ENCODE results near the gene CLEC4M.

CLEC4M gene

DNA sequence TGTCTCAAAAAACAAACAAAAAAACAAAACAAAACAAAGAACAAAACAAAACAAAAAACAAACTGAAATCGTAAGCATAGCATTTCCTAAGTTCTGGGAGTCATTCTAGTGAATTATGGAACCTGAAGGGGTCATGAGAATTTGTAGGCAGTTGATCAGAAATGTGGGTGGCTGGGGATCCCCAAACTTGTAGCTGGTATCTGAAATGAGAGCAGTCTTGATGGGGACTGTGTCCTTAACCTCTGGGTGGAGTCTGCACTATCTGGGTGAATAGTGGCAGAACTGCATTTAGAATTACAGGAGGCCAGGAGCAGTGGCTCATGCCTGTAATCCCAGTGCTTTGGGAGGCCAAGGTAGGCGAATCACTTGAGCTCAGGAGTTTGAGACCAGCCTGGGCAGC is 37.3 kb upstream of the CLEC4M start:
- no peak for ATAC-seq
- no peak for TF ChIP-seq TCF4 (CRISPR knock-in tag; IDR thresholded peaks at IDR 0.05; ENCODE audit: borderline replicate concordance)
- TF ChIP-seq CSDC2 (CRISPR knock-in tag; IDR thresholded peaks at IDR 0.05), result no peak
- TF ChIP-seq, protein P1, sequence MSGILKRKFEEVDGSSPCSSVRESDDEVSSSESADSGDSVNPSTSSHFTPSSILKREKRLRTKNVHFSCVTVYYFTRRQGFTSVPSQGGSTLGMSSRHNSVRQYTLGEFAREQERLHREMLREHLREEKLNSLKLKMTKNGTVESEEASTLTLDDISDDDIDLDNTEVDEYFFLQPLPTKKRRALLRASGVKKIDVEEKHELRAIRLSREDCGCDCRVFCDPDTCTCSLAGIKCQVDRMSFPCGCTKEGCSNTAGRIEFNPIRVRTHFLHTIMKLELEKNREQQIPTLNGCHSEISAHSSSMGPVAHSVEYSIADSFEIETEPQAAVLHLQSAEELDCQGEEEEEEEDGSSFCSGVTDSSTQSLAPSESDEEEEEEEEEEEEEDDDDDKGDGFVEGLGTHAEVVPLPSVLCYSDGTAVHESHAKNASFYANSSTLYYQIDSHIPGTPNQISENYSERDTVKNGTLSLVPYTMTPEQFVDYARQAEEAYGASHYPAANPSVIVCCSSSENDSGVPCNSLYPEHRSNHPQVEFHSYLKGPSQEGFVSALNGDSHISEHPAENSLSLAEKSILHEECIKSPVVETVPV (CRISPR knock-in tag; IDR thresholded peaks at IDR 0.05), result no peak
- TF ChIP-seq ZC3H10 (CRISPR knock-in tag; IDR thresholded peaks at IDR 0.05), result no peak
- TF ChIP-seq PPARA (CRISPR knock-in tag; IDR thresholded peaks at IDR 0.05; ENCODE audit: borderline replicate concordance), result no peak
- TF ChIP-seq ISL1 (CRISPR knock-in tag; IDR thresholded peaks at IDR 0.05), result no peak
- TF ChIP-seq RARB (CRISPR knock-in tag; IDR thresholded peaks at IDR 0.05), result no peak
- no peak for TF ChIP-seq ZNF8 (CRISPR knock-in tag; IDR thresholded peaks at IDR 0.05)
- no peak for TF ChIP-seq ZFP30 (CRISPR knock-in tag; IDR thresholded peaks at IDR 0.05)
- TF ChIP-seq ZFP3 (CRISPR knock-in tag; IDR thresholded peaks at IDR 0.05), result no peak
- TF ChIP-seq ZNF565 (CRISPR knock-in tag; conservative IDR thresholded peaks at IDR 0.05; ENCODE audit: low read depth), result no peak
- TF ChIP-seq, protein P2, sequence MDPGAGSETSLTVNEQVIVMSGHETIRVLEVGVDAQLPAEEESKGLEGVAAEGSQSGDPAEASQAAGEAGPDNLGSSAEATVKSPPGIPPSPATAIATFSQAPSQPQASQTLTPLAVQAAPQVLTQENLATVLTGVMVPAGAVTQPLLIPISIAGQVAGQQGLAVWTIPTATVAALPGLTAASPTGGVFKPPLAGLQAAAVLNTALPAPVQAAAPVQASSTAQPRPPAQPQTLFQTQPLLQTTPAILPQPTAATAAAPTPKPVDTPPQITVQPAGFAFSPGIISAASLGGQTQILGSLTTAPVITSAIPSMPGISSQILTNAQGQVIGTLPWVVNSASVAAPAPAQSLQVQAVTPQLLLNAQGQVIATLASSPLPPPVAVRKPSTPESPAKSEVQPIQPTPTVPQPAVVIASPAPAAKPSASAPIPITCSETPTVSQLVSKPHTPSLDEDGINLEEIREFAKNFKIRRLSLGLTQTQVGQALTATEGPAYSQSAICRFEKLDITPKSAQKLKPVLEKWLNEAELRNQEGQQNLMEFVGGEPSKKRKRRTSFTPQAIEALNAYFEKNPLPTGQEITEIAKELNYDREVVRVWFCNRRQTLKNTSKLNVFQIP (CRISPR knock-in tag; IDR thresholded peaks at IDR 0.05; ENCODE audit: borderline replicate concordance, low read depth), result no peak
- no peak for TF ChIP-seq ZNF70 (CRISPR knock-in tag; IDR thresholded peaks at IDR 0.05)
- TF ChIP-seq ESRRG (CRISPR knock-in tag; IDR thresholded peaks at IDR 0.05), result no peak
- TF ChIP-seq, protein P3, sequence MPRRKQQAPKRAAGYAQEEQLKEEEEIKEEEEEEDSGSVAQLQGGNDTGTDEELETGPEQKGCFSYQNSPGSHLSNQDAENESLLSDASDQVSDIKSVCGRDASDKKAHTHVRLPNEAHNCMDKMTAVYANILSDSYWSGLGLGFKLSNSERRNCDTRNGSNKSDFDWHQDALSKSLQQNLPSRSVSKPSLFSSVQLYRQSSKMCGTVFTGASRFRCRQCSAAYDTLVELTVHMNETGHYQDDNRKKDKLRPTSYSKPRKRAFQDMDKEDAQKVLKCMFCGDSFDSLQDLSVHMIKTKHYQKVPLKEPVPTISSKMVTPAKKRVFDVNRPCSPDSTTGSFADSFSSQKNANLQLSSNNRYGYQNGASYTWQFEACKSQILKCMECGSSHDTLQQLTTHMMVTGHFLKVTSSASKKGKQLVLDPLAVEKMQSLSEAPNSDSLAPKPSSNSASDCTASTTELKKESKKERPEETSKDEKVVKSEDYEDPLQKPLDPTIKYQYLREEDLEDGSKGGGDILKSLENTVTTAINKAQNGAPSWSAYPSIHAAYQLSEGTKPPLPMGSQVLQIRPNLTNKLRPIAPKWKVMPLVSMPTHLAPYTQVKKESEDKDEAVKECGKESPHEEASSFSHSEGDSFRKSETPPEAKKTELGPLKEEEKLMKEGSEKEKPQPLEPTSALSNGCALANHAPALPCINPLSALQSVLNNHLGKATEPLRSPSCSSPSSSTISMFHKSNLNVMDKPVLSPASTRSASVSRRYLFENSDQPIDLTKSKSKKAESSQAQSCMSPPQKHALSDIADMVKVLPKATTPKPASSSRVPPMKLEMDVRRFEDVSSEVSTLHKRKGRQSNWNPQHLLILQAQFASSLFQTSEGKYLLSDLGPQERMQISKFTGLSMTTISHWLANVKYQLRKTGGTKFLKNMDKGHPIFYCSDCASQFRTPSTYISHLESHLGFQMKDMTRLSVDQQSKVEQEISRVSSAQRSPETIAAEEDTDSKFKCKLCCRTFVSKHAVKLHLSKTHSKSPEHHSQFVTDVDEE (CRISPR knock-in tag; IDR thresholded peaks at IDR 0.05), result no peak
- no peak for TF ChIP-seq OSR1 (CRISPR knock-in tag; IDR thresholded peaks at IDR 0.05)
- TF ChIP-seq TOX (CRISPR knock-in tag; IDR thresholded peaks at IDR 0.05; ENCODE audit: borderline replicate concordance), result no peak

DNA sequence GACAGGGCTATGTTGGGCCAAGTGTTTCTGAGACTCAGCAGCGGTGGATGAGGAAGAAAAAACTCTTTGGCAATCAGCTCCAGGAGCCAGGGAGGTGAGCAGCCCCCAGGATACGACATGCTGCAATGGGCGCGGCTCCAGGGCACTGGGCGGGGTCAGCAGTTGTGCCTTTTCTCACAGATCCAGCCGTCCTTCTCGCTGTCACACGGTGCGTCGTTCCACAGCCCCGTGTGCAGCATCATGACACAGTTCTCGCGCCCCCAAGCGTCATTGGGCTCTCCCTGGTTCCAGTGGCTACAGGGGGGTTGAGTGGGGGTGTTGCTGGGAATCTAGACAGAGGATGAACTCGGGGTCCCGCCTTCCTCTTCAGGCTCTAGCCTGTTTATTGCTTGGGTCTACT is 33.8 kb upstream of the CLEC4M start:
- ATAC-seq, result no peak

More for the DNA sequence above, 33.8 kb upstream of the CLEC4M start:
- TF ChIP-seq ZC3H10 (CRISPR knock-in tag; IDR thresholded peaks at IDR 0.05), result no peak
- TF ChIP-seq, protein P2 (CRISPR knock-in tag; IDR thresholded peaks at IDR 0.05; ENCODE audit: borderline replicate concordance, low read depth), result no peak
- TF ChIP-seq SNAI2 (CRISPR knock-in tag; IDR thresholded peaks at IDR 0.05), result no peak
- no peak for TF ChIP-seq ZFP30 (CRISPR knock-in tag; IDR thresholded peaks at IDR 0.05)
- no peak for TF ChIP-seq ZNF565 (CRISPR knock-in tag; conservative IDR thresholded peaks at IDR 0.05; ENCODE audit: low read depth)
- TF ChIP-seq, protein P1 (CRISPR knock-in tag; IDR thresholded peaks at IDR 0.05), result no peak
- no peak for TF ChIP-seq ARNTL (CRISPR knock-in tag; IDR thresholded peaks at IDR 0.05; ENCODE audit: borderline replicate concordance, low read depth)
- TF ChIP-seq TOX (CRISPR knock-in tag; IDR thresholded peaks at IDR 0.05; ENCODE audit: borderline replicate concordance), result no peak
- TF ChIP-seq BACH2 (CRISPR knock-in tag; IDR thresholded peaks at IDR 0.05; ENCODE audit: borderline replicate concordance), result no peak
- TF ChIP-seq GLIS3 (CRISPR knock-in tag; IDR thresholded peaks at IDR 0.05), result no peak
- TF ChIP-seq, protein P3 (CRISPR knock-in tag; IDR thresholded peaks at IDR 0.05), result no peak
- no peak for TF ChIP-seq CSDC2 (CRISPR knock-in tag; IDR thresholded peaks at IDR 0.05)
- no peak for TF ChIP-seq OSR1 (CRISPR knock-in tag; IDR thresholded peaks at IDR 0.05)

Measured in SK-N-SH treated with all-trans-retinoic acid at 6 μM for 48 hours (cell line).